Astrocyte of the hippocampus (primary cell): Measurements from ENCODE around the gene JAGN1.
"Not testable (repeated sequence)": the region's sequence is repeated elsewhere in the genome, so short reads cannot be mapped to it uniquely, and the experiment has no call there.

Experiments used
- DNase-seq: peaks from one replicate; pipeline ENCODE4 v3.0.0; 2011; ENCODE audit warnings: low read depth, low spot score

JAGN1 gene

GRCh38 chr3:9890249-9891071, at the start of gene JAGN1:
JAGN1 (plus strand) TSS chr3:9890610; CDS start chr3:9890723, 113 bp downstream.
- DNase-seq, result peak; percentile 96

GRCh38 chr3:9841015-9841414, 49.4 kb upstream of the JAGN1 start:
- DNase-seq, result no peak

- peak; percentile 99 for DNase-seq
Measured at GRCh38 chr3:9843715-9844438, 46.5 kb upstream of the JAGN1 start, which contains the start of gene RPUSD3. RPUSD3 (minus strand) TSS chr3:9844008; CDS start chr3:9843990, 18 bp downstream.

- DNase-seq, result no peak
Measured at GRCh38 chr3:9846231-9846630, 44.2 kb upstream of the JAGN1 start.

GRCh38 chr3:9846931-9847488, 43.4 kb upstream of the JAGN1 start:
- DNase-seq, result no peak

GRCh38 chr3:9847870-9848269, 42.5 kb upstream of the JAGN1 start:
- DNase-seq, result not testable (repeated sequence)

GRCh38 chr3:9848860-9849259, 41.5 kb upstream of the JAGN1 start:
- peak; percentile 43 for DNase-seq

GRCh38 chr3:9851383-9851782, 39.0 kb upstream of the JAGN1 start:
- not testable (repeated sequence) for DNase-seq

- not testable (repeated sequence) for DNase-seq
Measured at GRCh38 chr3:9851926-9852325, 38.5 kb upstream of the JAGN1 start.

GRCh38 chr3:9852528-9852927, 37.9 kb upstream of the JAGN1 start:
- DNase-seq, result no peak

GRCh38 chr3:9854291-9854940, 36.0 kb upstream of the JAGN1 start:
- not testable (repeated sequence) for DNase-seq

GRCh38 chr3:9855594-9855993, 34.8 kb upstream of the JAGN1 start:
- DNase-seq, result no peak

GRCh38 chr3:9859530-9860025, 30.8 kb upstream of the JAGN1 start:
- DNase-seq, result no peak

GRCh38 chr3:9861201-9861600, 29.2 kb upstream of the JAGN1 start:
- no peak for DNase-seq

GRCh38 chr3:9861626-9862130, 28.7 kb upstream of the JAGN1 start:
- no peak for DNase-seq

GRCh38 chr3:9862391-9863057, 27.9 kb upstream of the JAGN1 start:
- peak; percentile 37 for DNase-seq

- DNase-seq, result no peak
Measured at GRCh38 chr3:9863058-9863772, 27.2 kb upstream of the JAGN1 start.

- DNase-seq, result peak; percentile 95
Measured at GRCh38 chr3:9864200-9864927, 26.0 kb upstream of the JAGN1 start.

GRCh38 chr3:9865125-9865637, 25.2 kb upstream of the JAGN1 start:
- DNase-seq, result not testable (repeated sequence)
